ENCODE data around the gene DDIT4. TPM values are rescaled to one million over a fixed set of nuclear protein-coding genes. Genes with fewer than 3 reads are reported as not detected.

DDIT4 gene
- polyA plus RNA-seq, 1 donor from 2014 or later, result 29.9 TPM

DNA sequence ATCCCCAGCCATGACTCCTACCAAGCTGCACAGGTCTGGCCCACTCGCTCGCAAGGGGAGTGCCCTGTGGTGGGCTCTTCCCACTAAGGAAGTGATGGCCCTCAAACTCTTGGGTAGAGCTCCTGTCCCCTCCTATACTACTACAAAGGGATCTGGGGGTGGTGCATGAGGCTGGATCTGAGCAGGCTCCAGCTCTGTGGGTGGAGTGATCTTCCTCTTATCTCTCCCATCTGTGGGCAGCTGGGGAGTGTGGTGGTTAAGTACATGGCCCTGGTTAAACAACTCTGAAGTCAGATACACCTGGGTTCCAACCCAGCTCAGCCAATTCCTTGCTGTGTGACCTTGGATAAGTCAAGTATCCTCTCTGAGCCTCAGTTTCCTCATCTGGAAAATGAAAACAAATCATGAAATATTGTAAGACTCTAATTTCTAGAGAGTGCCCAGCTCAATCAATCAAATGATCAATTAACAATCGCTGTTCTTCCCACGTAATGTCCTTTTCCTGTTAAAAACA, 17.4 kb downstream of the DDIT4 start:
- no peak for TF ChIP-seq EP300 (conservative IDR thresholded peaks at IDR 0.05; ENCODE audit: poor library complexity, severe bottlenecking)
- no peak for TF ChIP-seq POLR2AphosphoS5 (IDR thresholded peaks at IDR 0.05)
- no peak for TF ChIP-seq MXI1 (conservative IDR thresholded peaks at IDR 0.05; ENCODE audit: poor library complexity, severe bottlenecking)
- no peak for TF ChIP-seq EZH2 (IDR thresholded peaks at IDR 0.05; ENCODE audit: borderline replicate concordance, insufficient read depth, low read length, poor library complexity, severe bottlenecking)
- TF ChIP-seq SMC3 (conservative IDR thresholded peaks at IDR 0.05; ENCODE audit: poor library complexity), result no peak
- TF ChIP-seq, protein P1, sequence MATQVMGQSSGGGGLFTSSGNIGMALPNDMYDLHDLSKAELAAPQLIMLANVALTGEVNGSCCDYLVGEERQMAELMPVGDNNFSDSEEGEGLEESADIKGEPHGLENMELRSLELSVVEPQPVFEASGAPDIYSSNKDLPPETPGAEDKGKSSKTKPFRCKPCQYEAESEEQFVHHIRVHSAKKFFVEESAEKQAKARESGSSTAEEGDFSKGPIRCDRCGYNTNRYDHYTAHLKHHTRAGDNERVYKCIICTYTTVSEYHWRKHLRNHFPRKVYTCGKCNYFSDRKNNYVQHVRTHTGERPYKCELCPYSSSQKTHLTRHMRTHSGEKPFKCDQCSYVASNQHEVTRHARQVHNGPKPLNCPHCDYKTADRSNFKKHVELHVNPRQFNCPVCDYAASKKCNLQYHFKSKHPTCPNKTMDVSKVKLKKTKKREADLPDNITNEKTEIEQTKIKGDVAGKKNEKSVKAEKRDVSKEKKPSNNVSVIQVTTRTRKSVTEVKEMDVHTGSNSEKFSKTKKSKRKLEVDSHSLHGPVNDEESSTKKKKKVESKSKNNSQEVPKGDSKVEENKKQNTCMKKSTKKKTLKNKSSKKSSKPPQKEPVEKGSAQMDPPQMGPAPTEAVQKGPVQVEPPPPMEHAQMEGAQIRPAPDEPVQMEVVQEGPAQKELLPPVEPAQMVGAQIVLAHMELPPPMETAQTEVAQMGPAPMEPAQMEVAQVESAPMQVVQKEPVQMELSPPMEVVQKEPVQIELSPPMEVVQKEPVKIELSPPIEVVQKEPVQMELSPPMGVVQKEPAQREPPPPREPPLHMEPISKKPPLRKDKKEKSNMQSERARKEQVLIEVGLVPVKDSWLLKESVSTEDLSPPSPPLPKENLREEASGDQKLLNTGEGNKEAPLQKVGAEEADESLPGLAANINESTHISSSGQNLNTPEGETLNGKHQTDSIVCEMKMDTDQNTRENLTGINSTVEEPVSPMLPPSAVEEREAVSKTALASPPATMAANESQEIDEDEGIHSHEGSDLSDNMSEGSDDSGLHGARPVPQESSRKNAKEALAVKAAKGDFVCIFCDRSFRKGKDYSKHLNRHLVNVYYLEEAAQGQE (IDR thresholded peaks at IDR 0.05; ENCODE audit: borderline replicate concordance), result no peak
- no peak for TF ChIP-seq TAF1 (IDR thresholded peaks at IDR 0.05; ENCODE audit: low read depth)
- TF ChIP-seq, protein P2, sequence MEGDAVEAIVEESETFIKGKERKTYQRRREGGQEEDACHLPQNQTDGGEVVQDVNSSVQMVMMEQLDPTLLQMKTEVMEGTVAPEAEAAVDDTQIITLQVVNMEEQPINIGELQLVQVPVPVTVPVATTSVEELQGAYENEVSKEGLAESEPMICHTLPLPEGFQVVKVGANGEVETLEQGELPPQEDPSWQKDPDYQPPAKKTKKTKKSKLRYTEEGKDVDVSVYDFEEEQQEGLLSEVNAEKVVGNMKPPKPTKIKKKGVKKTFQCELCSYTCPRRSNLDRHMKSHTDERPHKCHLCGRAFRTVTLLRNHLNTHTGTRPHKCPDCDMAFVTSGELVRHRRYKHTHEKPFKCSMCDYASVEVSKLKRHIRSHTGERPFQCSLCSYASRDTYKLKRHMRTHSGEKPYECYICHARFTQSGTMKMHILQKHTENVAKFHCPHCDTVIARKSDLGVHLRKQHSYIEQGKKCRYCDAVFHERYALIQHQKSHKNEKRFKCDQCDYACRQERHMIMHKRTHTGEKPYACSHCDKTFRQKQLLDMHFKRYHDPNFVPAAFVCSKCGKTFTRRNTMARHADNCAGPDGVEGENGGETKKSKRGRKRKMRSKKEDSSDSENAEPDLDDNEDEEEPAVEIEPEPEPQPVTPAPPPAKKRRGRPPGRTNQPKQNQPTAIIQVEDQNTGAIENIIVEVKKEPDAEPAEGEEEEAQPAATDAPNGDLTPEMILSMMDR (IDR thresholded peaks at IDR 0.05; ENCODE audit: poor library complexity, severe bottlenecking), result no peak
- no peak for TF ChIP-seq RAD21 (conservative IDR thresholded peaks at IDR 0.05)
- H3K79me2 ChIP-seq (replicated peaks; ENCODE audit: insufficient read depth, low read length), result no peaks in the 10 kb centered on the region
- no peak overlapping the region for H3K9ac ChIP-seq (ENCODE audit: low read length)
- H4K20me1 ChIP-seq (ENCODE audit: insufficient read depth), result no peaks in the 10 kb centered on the region
- H3K27ac ChIP-seq (ENCODE audit: low read length), result no peak overlapping the region
- H3K4me3 ChIP-seq (ENCODE audit: low read length), result no peak overlapping the region
- no peak overlapping the region for H3K4me2 ChIP-seq (ENCODE audit: low read length)
- no peaks in the 10 kb centered on the region for H3F3A ChIP-seq (ENCODE audit: insufficient read depth, low read length, poor library complexity, severe bottlenecking)
- no peaks in the 10 kb centered on the region for H3K36me3 ChIP-seq (ENCODE audit: insufficient read depth, low read length)
- H3K9me3 ChIP-seq (ENCODE audit: low read length), result no peaks in the 10 kb centered on the region
- no peak overlapping the region for H2AFZ ChIP-seq (ENCODE audit: low read depth, low read length)
- H3K9me2 ChIP-seq (ENCODE audit: insufficient read depth, low read length), result no peaks in the 10 kb centered on the region
- H3K27me3 ChIP-seq (ENCODE audit: insufficient read depth, low read depth, low read length), result no peaks in the 10 kb centered on the region

DNA sequence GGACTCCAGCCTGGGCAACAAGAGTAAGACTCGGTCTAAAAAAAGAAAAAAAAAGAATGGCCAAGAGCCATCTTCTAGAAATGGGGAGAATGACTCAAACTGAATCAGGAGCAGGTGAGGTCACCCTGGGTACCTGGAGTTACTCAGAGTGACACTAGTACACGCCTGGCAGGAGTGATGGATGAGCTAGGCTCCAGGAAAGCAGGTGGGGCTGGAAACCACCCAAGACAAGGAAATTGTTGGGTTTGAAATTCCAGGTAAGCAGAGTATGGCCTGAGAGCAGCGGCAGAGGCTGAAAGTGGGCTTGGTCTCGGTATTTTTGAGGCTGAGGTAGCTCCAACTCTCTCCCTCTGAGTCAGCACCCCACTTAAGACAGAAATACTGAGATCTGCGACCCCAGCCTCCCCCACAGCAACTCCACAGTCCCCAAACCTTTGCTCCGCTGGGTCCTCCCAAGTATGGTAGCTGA, 18.5 kb downstream of the DDIT4 start:
- Histone ChIP-seq H2AFZ (ENCODE audit: low read depth, low read length) (no peak overlapping the region), H3K9ac (ENCODE audit: low read length) (no peak overlapping the region), H3K4me2 (ENCODE audit: low read length) (no peak overlapping the region), H3K4me3 (ENCODE audit: low read length) (no peak overlapping the region), H3K79me2 (replicated peaks; ENCODE audit: insufficient read depth, low read length) (no peaks in the 10 kb centered on the region), H3K27me3 (ENCODE audit: insufficient read depth, low read depth, low read length) (no peaks in the 10 kb centered on the region), H3K9me2 (ENCODE audit: insufficient read depth, low read length) (no peaks in the 10 kb centered on the region), H3K9me3 (ENCODE audit: low read length) (no peaks in the 10 kb centered on the region), H4K20me1 (ENCODE audit: insufficient read depth) (no peaks in the 10 kb centered on the region), H3F3A (ENCODE audit: insufficient read depth, low read length, poor library complexity, severe bottlenecking) (no peaks in the 10 kb centered on the region), H3K27ac (ENCODE audit: low read length) (no peak overlapping the region), H3K36me3 (ENCODE audit: insufficient read depth, low read length) (no peaks in the 10 kb centered on the region)
- TF ChIP-seq POLR2AphosphoS5 (IDR thresholded peaks at IDR 0.05), result no peak

Measured in neural cell (in vitro differentiated cells).